ENCODE measurements around the gene RTL3. TPM values are rescaled to one million over a fixed set of nuclear protein-coding genes. Genes with fewer than 3 reads are reported as not detected.

The RTL3 gene
- total and polyA plus RNA-seq, 2 experiments from 2014 or later, result not detected

DNA sequence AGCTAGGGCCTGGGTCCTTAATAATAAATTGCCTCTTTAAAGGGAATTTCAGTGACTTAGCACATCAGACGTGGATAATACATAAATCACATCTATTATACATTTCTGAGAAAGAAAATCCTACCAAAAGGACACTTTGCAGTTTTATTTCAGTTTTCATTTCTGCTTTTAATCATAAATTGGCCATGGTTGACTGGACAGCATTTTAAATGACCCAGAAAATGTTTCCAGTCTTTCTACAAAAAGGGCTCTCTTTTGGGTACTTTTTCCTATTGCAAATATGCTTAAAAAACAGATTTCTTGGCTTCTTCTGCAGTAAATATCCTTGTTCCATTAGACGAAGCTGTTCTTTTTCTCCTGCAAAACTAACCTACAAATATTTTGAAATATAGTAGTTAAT is 46.9 kb upstream of the RTL3 start:
- no peaks in the 10 kb centered on the region for H3K36me3 ChIP-seq (ENCODE audit: insufficient read depth)
- Mint-ChIP-seq H3K4me3 (no peak overlapping the region), H3K27me3 (ENCODE audit: insufficient read depth, low read depth, poor library complexity) (no peaks in the 10 kb centered on the region), H3K4me1 (0 out of 3 replicates have a peak, but pooled peaks cover 2% of the 10 kb centered on the region), H3K9me3 (no peaks in the 10 kb centered on the region), H3K27ac (no peak overlapping the region), H3K36me3 (ENCODE audit: low read depth) (no peaks in the 10 kb centered on the region)
- H3K4me2 ChIP-seq, result no peak overlapping the region
- no peaks in the 10 kb centered on the region for H3K27me3 ChIP-seq (ENCODE audit: insufficient read depth)
- TF ChIP-seq, protein P1, sequence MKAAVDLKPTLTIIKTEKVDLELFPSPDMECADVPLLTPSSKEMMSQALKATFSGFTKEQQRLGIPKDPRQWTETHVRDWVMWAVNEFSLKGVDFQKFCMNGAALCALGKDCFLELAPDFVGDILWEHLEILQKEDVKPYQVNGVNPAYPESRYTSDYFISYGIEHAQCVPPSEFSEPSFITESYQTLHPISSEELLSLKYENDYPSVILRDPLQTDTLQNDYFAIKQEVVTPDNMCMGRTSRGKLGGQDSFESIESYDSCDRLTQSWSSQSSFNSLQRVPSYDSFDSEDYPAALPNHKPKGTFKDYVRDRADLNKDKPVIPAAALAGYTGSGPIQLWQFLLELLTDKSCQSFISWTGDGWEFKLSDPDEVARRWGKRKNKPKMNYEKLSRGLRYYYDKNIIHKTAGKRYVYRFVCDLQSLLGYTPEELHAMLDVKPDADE (IDR thresholded peaks at IDR 0.05), result no peak
- no peak for TF ChIP-seq JUNB (IDR thresholded peaks at IDR 0.05; ENCODE audit: unreplicated experiment)
- TF ChIP-seq ZNF331 (CRISPR knock-in tag; IDR thresholded peaks at IDR 0.05; ENCODE audit: low read depth), result no peak
- no peak for TF ChIP-seq EZH2 (IDR thresholded peaks at IDR 0.05; ENCODE audit: low read depth, unreplicated experiment)
- no peak for TF ChIP-seq STAT1 (IDR thresholded peaks at IDR 0.05; ENCODE audit: unreplicated experiment)
- TF ChIP-seq CREB1 (CRISPR knock-in tag; IDR thresholded peaks at IDR 0.05; ENCODE audit: low read depth), result no peak
- TF ChIP-seq POLR2AphosphoS5 (IDR thresholded peaks at IDR 0.05; ENCODE audit: low read depth), result no peak
- TF ChIP-seq NANOG (IDR thresholded peaks at IDR 0.05; ENCODE audit: borderline replicate concordance), result no peak
- no peak for TF ChIP-seq EZH2phosphoT487 (IDR thresholded peaks at IDR 0.05; ENCODE audit: unreplicated experiment)
- TF ChIP-seq, protein P2, sequence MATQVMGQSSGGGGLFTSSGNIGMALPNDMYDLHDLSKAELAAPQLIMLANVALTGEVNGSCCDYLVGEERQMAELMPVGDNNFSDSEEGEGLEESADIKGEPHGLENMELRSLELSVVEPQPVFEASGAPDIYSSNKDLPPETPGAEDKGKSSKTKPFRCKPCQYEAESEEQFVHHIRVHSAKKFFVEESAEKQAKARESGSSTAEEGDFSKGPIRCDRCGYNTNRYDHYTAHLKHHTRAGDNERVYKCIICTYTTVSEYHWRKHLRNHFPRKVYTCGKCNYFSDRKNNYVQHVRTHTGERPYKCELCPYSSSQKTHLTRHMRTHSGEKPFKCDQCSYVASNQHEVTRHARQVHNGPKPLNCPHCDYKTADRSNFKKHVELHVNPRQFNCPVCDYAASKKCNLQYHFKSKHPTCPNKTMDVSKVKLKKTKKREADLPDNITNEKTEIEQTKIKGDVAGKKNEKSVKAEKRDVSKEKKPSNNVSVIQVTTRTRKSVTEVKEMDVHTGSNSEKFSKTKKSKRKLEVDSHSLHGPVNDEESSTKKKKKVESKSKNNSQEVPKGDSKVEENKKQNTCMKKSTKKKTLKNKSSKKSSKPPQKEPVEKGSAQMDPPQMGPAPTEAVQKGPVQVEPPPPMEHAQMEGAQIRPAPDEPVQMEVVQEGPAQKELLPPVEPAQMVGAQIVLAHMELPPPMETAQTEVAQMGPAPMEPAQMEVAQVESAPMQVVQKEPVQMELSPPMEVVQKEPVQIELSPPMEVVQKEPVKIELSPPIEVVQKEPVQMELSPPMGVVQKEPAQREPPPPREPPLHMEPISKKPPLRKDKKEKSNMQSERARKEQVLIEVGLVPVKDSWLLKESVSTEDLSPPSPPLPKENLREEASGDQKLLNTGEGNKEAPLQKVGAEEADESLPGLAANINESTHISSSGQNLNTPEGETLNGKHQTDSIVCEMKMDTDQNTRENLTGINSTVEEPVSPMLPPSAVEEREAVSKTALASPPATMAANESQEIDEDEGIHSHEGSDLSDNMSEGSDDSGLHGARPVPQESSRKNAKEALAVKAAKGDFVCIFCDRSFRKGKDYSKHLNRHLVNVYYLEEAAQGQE (IDR thresholded peaks at IDR 0.05; ENCODE audit: unreplicated experiment), result no peak
- TF ChIP-seq, protein P3, sequence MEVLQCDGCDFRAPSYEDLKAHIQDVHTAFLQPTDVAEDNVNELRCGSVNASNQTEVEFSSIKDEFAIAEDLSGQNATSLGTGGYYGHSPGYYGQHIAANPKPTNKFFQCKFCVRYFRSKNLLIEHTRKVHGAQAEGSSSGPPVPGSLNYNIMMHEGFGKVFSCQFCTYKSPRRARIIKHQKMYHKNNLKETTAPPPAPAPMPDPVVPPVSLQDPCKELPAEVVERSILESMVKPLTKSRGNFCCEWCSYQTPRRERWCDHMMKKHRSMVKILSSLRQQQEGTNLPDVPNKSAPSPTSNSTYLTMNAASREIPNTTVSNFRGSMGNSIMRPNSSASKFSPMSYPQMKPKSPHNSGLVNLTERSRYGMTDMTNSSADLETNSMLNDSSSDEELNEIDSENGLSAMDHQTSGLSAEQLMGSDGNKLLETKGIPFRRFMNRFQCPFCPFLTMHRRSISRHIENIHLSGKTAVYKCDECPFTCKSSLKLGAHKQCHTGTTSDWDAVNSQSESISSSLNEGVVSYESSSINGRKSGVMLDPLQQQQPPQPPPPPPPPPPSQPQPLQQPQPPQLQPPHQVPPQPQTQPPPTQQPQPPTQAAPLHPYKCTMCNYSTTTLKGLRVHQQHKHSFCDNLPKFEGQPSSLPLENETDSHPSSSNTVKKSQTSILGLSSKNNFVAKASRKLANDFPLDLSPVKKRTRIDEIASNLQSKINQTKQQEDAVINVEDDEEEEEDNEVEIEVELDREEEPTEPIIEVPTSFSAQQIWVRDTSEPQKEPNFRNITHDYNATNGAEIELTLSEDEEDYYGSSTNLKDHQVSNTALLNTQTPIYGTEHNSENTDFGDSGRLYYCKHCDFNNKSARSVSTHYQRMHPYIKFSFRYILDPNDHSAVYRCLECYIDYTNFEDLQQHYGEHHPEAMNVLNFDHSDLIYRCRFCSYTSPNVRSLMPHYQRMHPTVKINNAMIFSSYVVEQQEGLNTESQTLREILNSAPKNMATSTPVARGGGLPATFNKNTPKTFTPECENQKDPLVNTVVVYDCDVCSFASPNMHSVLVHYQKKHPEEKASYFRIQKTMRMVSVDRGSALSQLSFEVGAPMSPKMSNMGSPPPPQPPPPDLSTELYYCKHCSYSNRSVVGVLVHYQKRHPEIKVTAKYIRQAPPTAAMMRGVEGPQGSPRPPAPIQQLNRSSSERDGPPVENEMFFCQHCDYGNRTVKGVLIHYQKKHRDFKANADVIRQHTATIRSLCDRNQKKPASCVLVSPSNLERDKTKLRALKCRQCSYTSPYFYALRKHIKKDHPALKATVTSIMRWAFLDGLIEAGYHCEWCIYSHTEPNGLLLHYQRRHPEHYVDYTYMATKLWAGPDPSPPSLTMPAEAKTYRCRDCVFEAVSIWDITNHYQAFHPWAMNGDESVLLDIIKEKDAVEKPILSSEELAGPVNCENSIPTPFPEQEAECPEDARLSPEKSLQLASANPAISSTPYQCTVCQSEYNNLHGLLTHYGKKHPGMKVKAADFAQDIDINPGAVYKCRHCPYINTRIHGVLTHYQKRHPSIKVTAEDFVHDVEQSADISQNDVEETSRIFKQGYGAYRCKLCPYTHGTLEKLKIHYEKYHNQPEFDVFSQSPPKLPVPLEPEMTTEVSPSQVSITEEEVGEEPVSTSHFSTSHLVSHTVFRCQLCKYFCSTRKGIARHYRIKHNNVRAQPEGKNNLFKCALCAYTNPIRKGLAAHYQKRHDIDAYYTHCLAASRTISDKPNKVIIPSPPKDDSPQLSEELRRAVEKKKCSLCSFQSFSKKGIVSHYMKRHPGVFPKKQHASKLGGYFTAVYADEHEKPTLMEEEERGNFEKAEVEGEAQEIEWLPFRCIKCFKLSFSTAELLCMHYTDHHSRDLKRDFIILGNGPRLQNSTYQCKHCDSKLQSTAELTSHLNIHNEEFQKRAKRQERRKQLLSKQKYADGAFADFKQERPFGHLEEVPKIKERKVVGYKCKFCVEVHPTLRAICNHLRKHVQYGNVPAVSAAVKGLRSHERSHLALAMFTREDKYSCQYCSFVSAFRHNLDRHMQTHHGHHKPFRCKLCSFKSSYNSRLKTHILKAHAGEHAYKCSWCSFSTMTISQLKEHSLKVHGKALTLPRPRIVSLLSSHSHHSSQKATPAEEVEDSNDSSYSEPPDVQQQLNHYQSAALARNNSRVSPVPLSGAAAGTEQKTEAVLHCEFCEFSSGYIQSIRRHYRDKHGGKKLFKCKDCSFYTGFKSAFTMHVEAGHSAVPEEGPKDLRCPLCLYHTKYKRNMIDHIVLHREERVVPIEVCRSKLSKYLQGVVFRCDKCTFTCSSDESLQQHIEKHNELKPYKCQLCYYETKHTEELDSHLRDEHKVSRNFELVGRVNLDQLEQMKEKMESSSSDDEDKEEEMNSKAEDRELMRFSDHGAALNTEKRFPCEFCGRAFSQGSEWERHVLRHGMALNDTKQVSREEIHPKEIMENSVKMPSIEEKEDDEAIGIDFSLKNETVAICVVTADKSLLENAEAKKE (CRISPR knock-in tag; IDR thresholded peaks at IDR 0.05), result no peak
- TF ChIP-seq, protein P4, sequence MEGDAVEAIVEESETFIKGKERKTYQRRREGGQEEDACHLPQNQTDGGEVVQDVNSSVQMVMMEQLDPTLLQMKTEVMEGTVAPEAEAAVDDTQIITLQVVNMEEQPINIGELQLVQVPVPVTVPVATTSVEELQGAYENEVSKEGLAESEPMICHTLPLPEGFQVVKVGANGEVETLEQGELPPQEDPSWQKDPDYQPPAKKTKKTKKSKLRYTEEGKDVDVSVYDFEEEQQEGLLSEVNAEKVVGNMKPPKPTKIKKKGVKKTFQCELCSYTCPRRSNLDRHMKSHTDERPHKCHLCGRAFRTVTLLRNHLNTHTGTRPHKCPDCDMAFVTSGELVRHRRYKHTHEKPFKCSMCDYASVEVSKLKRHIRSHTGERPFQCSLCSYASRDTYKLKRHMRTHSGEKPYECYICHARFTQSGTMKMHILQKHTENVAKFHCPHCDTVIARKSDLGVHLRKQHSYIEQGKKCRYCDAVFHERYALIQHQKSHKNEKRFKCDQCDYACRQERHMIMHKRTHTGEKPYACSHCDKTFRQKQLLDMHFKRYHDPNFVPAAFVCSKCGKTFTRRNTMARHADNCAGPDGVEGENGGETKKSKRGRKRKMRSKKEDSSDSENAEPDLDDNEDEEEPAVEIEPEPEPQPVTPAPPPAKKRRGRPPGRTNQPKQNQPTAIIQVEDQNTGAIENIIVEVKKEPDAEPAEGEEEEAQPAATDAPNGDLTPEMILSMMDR (conservative IDR thresholded peaks at IDR 0.05; ENCODE audit: low read depth in 2 of 2), result no peak
- TF ChIP-seq ZNF114 (CRISPR knock-in tag; IDR thresholded peaks at IDR 0.05), result no peak
- no peaks in the 10 kb centered on the region for H3K4me1 ChIP-seq (ENCODE audit: insufficient read depth)
- no peaks in the 10 kb centered on the region for H4K20me1 ChIP-seq (replicated peaks; ENCODE audit: insufficient read depth)
- H3K9me2 ChIP-seq (ENCODE audit: insufficient read depth), result no peaks in the 10 kb centered on the region
- H2AFZ ChIP-seq, result no peak overlapping the region
- no peaks in the 10 kb centered on the region for H3F3A ChIP-seq (replicated peaks; ENCODE audit: low read depth)
- no peaks in the 10 kb centered on the region for H3K79me2 ChIP-seq (replicated peaks; ENCODE audit: insufficient read depth)
- no peak overlapping the region for H3K27ac ChIP-seq (ENCODE audit: low read depth)
- DNase-seq (ENCODE audit: low spot score) (no peak), ATAC-seq (no peak)
- no peak overlapping the region for H3K4me3 ChIP-seq

Measured in GM23338 (cell line).